Measurements from ENCODE around the gene PRPF38B.
"Not testable (repeated sequence)": the region's sequence is repeated elsewhere in the genome, so short reads cannot be mapped to it uniquely, and the experiment has no call there.

Gene PRPF38B

GRCh38 chr1:108679586-108680213 lies 12.4 kb upstream of the PRPF38B start:
- DNase-seq (ENCODE audit: low read depth) = no peak

GRCh38 chr1:108681701-108682100 lies 10.4 kb upstream of the PRPF38B start:
- DNase-seq (ENCODE audit: low read depth) = not testable (repeated sequence)

- DNase-seq (ENCODE audit: low read depth) = no peak
Observed at GRCh38 chr1:108685529-108685928, 6.6 kb upstream of the PRPF38B start.

- peak; percentile 45 for DNase-seq (ENCODE audit: low read depth)
Observed at GRCh38 chr1:108686614-108687313, 5.3 kb upstream of the PRPF38B start.

GRCh38 chr1:108691128-108691941 lies 775 bp upstream of the PRPF38B start:
- DNase-seq (ENCODE audit: low read depth) = no peak

GRCh38 chr1:108692724-108693655 lies 880 bp downstream of the PRPF38B start:
- DNase-seq (ENCODE audit: low read depth) = no peak

GRCh38 chr1:108695535-108695934 lies 3.4 kb downstream of the PRPF38B start:
- no peak for DNase-seq (ENCODE audit: low read depth)

GRCh38 chr1:108699375-108700332 lies 7.5 kb downstream of the PRPF38B start:
- no peak for DNase-seq (ENCODE audit: low read depth)

- no peak for DNase-seq (ENCODE audit: low read depth)
Observed at GRCh38 chr1:108701176-108701849, 9.2 kb downstream of the PRPF38B start.

GRCh38 chr1:108702109-108702508 lies 10.0 kb downstream of the PRPF38B start:
- DNase-seq (ENCODE audit: low read depth) = not testable (repeated sequence)

GRCh38 chr1:108703939-108704338 lies 11.8 kb downstream of the PRPF38B start:
- DNase-seq (ENCODE audit: low read depth) = no peak

- peak; percentile 48 for DNase-seq (ENCODE audit: low read depth)
Observed at GRCh38 chr1:108704496-108704895, 12.4 kb downstream of the PRPF38B start.

- no peak for DNase-seq (ENCODE audit: low read depth)
Observed at GRCh38 chr1:108706643-108707042, 14.5 kb downstream of the PRPF38B start.

GRCh38 chr1:108708691-108709660 lies 16.9 kb downstream of the PRPF38B start:
- no peak for DNase-seq (ENCODE audit: low read depth)

GRCh38 chr1:108712606-108713150 lies 20.6 kb downstream of the PRPF38B start, which contains the start of gene FNDC7:
TSS of gene FNDC7 (plus strand) at chr1:108712908. CDS start at chr1:108712934, 26 bp downstream.
- DNase-seq (ENCODE audit: low read depth) = no peak

GRCh38 chr1:108715932-108716331 lies 23.8 kb downstream of the PRPF38B start:
- DNase-seq (ENCODE audit: low read depth) = no peak

GRCh38 chr1:108716437-108717230 lies 24.5 kb downstream of the PRPF38B start:
- no peak for DNase-seq (ENCODE audit: low read depth)
